ENCODE measurements around the gene ADIPOQ. TPM values are rescaled to one million over a fixed set of nuclear protein-coding genes. Genes with fewer than 3 reads are reported as not detected.
"Not testable (repeated sequence)": the region's sequence is repeated elsewhere in the genome, so short reads cannot be mapped to it uniquely, and the experiment has no call there.

ADIPOQ gene
- total RNA-seq, 1 experiment from 2014 or later: not detected

- no peak overlapping the region for H3K56ac ChIP-seq (ENCODE audit: insufficient read length, low read depth, low read length)
- no peaks in the 10 kb centered on the region for H4K20me1 ChIP-seq (ENCODE audit: control insufficient read depth, insufficient read depth, insufficient read length)
- H2BK12ac ChIP-seq (ENCODE audit: insufficient read length, low read depth, low read length): no peak overlapping the region
- no peak for DNase-seq
- H3K14ac ChIP-seq (ENCODE audit: insufficient read depth, low read length): no peak overlapping the region
- H3K27ac Mint-ChIP-seq: no peak overlapping the region
- H3K4me3 Mint-ChIP-seq: no peak overlapping the region
- H4K5ac ChIP-seq (ENCODE audit: insufficient read length, low read depth, low read length): no peak overlapping the region
- no peaks in the 10 kb centered on the region; the same call in 1 of the 2 replicates for H3K27me3 Mint-ChIP-seq (ENCODE audit: low read depth)
- H3K4me2 ChIP-seq (ENCODE audit: insufficient read depth, insufficient read length, low read length): no peak overlapping the region
- H3K4ac ChIP-seq (ENCODE audit: low read depth, low read length): no peak overlapping the region
- H3K79me1 ChIP-seq (ENCODE audit: insufficient read depth, low read depth, low read length, poor library complexity, severe bottlenecking): no peaks in the 10 kb centered on the region
- no peak overlapping the region for H2BK15ac ChIP-seq (ENCODE audit: low read depth, low read length)
- no peak overlapping the region for H2BK120ac ChIP-seq (ENCODE audit: low read depth, low read length, poor library complexity, severe bottlenecking)
- H3K23me2 ChIP-seq (ENCODE audit: insufficient read length, low read depth, low read length, poor library complexity, severe bottlenecking): no peaks in the 10 kb centered on the region
- H3K4me1 ChIP-seq (ENCODE audit: insufficient read depth, low read length): no peaks in the 10 kb centered on the region
- H3K27ac ChIP-seq (ENCODE audit: insufficient read length, low read depth, low read length): no peak overlapping the region
- H3K23ac ChIP-seq (ENCODE audit: insufficient read length, low read depth, low read length): no peak overlapping the region
- no peak overlapping the region for H4K8ac ChIP-seq (replicated peaks; ENCODE audit: insufficient read length, low read depth, low read length)
- no peaks in the 10 kb centered on the region for H3K9me3 ChIP-seq (ENCODE audit: control insufficient read depth, low read depth, low read length)
- no peaks in the 10 kb centered on the region; a peak in 2 of 5 replicates for H3K9me3 Mint-ChIP-seq
- TF ChIP-seq CTCF (conservative IDR thresholded peaks at IDR 0.05): peak; percentile 73
- H3K36me3 Mint-ChIP-seq (ENCODE audit: insufficient read depth in 1 of 3, low read depth in 3 of 3): no peaks in the 10 kb centered on the region
- H3K4me1 Mint-ChIP-seq: peaks cover 4 to 16% of the 10 kb centered on the region in 2 experiments
- H3K9ac ChIP-seq (ENCODE audit: extremely low read depth, insufficient read length, low read length): no peak overlapping the region
- H2BK20ac ChIP-seq (ENCODE audit: low read depth, low read length, poor library complexity, severe bottlenecking): no peak overlapping the region
- no peak overlapping the region for H2AFZ ChIP-seq (ENCODE audit: low read length)
- no CpG with 5 or more reads among the region's 1 CpG for WGBS (ENCODE audit: extremely low coverage, insufficient read length, low lambda C conversion rate)
- H3K79me2 ChIP-seq (ENCODE audit: insufficient read depth, low read length): no peaks in the 10 kb centered on the region
- no peaks in the 10 kb centered on the region for H3K27me3 ChIP-seq (ENCODE audit: insufficient read depth, low read length)
- no peak overlapping the region for H3T11ph ChIP-seq (ENCODE audit: low read length)
- H3K18ac ChIP-seq (ENCODE audit: insufficient read length, low read depth, low read length): no peak overlapping the region
- H2BK5ac ChIP-seq (ENCODE audit: insufficient read length, low read length): no peak overlapping the region
- H2AK5ac ChIP-seq (ENCODE audit: insufficient read length, low read length): no peak overlapping the region
- no peak overlapping the region for H4K91ac ChIP-seq (ENCODE audit: insufficient read length, low read depth, low read length)
Measured at GRCh38 chr3:186849374-186849975, 7.0 kb downstream of the ADIPOQ start.

GRCh38 chr3:186851835-186852234, 9.3 kb downstream of the ADIPOQ start:
- not testable (repeated sequence) for H3K23me2 ChIP-seq (ENCODE audit: insufficient read length, low read depth, low read length, poor library complexity, severe bottlenecking); H3K79me2 ChIP-seq (ENCODE audit: insufficient read depth, low read length); H3T11ph ChIP-seq (ENCODE audit: low read length); H3K14ac ChIP-seq (ENCODE audit: insufficient read depth, low read length); H3K27ac ChIP-seq (ENCODE audit: insufficient read length, low read depth, low read length); H2BK15ac ChIP-seq (ENCODE audit: low read depth, low read length); H2BK12ac ChIP-seq (ENCODE audit: insufficient read length, low read depth, low read length); DNase-seq; H4K91ac ChIP-seq (ENCODE audit: insufficient read length, low read depth, low read length); H2BK20ac ChIP-seq (ENCODE audit: low read depth, low read length, poor library complexity, severe bottlenecking); H3K23ac ChIP-seq (ENCODE audit: insufficient read length, low read depth, low read length); H4K5ac ChIP-seq (ENCODE audit: insufficient read length, low read depth, low read length); H3K79me1 ChIP-seq (ENCODE audit: insufficient read depth, low read depth, low read length, poor library complexity, severe bottlenecking); H3K27me3 Mint-ChIP-seq (ENCODE audit: low read depth); H2BK120ac ChIP-seq (ENCODE audit: low read depth, low read length, poor library complexity, severe bottlenecking); H3K4me1 ChIP-seq (ENCODE audit: insufficient read depth, low read length); H3K27ac Mint-ChIP-seq; H3K36me3 Mint-ChIP-seq (ENCODE audit: insufficient read depth in 1 of 3, low read depth in 3 of 3); H3K4me3 Mint-ChIP-seq; H3K18ac ChIP-seq (ENCODE audit: insufficient read length, low read depth, low read length); H3K9me3 ChIP-seq (ENCODE audit: control insufficient read depth, low read depth, low read length); H2BK5ac ChIP-seq (ENCODE audit: insufficient read length, low read length); H3K9ac ChIP-seq (ENCODE audit: extremely low read depth, insufficient read length, low read length); H3K4ac ChIP-seq (ENCODE audit: low read depth, low read length); H3K9me3 Mint-ChIP-seq; H2AFZ ChIP-seq (ENCODE audit: low read length); H4K20me1 ChIP-seq (ENCODE audit: control insufficient read depth, insufficient read depth, insufficient read length); H3K4me2 ChIP-seq (ENCODE audit: insufficient read depth, insufficient read length, low read length); H3K56ac ChIP-seq (ENCODE audit: insufficient read length, low read depth, low read length); H4K8ac ChIP-seq (replicated peaks; ENCODE audit: insufficient read length, low read depth, low read length); H3K27me3 ChIP-seq (ENCODE audit: insufficient read depth, low read length); H2AK5ac ChIP-seq (ENCODE audit: insufficient read length, low read length)
- H3K4me1 Mint-ChIP-seq: peaks cover 4 to 12% of the 10 kb centered on the region in 2 experiments
- WGBS (ENCODE audit: extremely low coverage, insufficient read length, low lambda C conversion rate): no CpG with 5 or more reads among the region's 3 CpGs

All from H9 (cell line).